Measurements from ENCODE around the gene OGDH.
A peak's percentile ranks its signal among the peaks of the same experiment; 100 is the strongest.

Gene OGDH

DNA sequence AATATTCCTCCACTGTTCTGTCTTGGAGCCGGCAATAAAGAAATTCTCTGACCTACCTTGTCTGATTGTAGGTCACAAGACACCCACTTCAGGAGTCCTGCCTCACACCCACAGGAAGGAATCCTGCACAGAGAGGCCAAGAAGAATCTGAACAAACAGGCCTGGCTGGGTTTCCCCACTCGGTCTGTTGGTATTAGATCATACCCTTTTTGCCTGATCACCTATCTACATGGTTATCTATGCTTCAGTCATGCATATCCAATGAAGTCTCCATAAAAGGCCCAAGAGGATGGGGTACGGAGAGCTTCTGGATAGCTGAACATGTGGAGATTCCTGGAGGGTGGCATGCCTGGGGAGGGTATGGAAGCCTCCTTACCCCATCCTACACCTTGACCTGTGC, 12.3 kb downstream of the OGDH start:
- DNase-seq = peak; percentile 54

DNA sequence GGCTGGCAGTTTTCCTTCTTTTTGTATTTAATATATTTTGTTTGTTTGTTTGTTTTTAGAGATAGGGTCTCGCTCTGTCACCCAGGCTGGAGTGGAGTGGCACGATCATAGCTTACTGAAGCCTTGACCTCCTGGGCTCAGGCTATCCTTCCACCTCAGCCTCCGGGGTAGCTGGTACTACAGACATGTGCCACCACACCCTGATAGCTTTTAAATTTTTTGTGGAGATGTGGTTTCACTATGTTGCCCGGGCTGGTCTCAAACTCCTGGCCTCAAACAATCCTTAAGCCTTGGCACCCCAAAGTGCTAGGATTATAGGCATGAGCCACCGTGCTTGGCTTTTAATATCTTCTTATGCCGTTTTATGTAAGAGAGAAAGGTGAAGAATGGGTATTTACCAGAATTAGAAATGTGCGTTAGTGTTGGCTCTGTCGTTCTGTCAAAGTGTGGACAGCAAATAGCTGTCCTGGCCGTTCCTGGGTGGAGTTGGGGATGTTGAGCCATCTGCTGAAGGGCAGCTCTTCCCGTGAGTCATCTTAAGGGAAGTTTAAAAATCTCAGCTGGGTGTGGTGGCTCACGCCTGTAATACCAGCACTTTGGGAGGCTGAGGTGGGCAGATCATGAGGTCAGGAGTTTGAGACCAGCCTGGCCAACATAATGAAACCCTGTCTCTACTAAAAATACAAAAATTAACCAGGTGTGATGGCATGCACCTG, 14.8 kb downstream of the OGDH start:
- DNase-seq = no peak

DNA sequence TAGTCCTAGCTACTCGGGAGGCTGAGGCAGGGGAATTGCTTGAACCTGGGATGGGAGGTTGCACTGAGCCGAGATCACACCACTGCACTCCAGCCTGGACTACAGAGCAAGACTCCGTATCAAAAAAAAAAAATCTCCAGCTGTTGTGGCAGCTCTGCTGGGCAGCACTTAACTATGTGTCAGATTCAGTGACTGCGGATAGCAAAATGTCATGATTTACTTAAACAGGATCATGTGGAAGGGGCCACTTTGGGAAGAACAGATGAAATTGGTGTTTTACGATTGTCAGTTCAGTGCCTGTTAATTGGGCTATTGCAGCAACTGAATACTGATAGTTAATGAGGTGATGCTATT, 15.3 kb downstream of the OGDH start:
- no peak for DNase-seq

DNA sequence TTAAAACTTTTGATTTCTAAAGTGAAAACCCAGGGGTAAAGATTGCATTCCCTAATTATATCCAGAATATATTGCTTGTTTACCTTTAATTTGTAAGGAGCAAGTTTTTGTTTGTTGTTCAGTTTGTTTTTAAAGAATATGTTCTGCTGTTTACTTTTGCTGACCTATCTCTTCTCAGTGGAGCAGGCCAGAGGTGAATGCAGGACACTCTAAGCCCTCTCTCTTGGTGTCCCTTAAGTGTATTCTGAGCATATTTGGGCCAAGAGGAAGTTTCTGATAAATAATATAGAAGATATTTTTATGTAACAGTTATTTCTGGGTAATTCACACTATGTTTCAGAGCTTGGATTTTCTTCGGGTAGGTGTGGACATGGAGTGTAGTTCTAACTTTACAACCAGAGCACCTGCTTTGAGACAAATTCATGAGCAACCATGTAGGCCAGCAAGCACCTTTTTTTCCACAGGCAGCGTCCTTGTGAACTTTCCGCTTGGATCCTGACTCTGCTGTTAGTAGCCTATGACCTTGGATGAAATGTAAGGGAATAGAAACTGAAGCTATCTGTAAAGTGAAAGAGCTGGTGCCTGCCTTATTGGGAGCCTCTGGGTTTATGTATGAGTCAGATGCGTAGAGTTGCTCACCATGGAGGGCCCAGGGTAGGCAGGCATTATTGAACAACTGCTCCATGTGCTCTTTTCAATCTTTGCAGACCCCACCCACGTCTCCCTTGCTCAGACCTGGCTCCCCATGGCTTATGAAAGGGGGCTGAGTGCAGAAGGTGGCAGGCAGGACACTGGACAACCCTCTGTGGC, 16.1 kb downstream of the OGDH start:
- DNase-seq = no peak

DNA sequence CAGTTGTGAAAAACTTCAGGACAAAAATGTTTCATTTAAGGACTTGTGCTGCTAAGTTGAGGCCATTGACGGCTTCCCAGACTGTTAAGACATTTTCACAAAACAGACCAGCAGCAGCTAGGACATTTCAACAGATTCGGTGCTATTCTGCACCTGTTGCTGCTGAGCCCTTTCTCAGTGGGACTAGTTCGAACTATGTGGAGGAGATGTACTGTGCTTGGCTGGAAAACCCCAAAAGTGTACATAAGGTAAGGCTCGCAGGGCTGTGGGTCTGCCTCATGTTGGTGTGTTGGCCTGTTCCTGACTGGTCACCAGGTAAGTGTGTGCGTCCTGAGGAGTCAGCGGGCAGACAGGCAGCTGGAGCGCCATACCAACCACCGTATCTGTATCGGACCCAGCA, 17.9 kb downstream of the OGDH start:
- no peak for DNase-seq

DNA sequence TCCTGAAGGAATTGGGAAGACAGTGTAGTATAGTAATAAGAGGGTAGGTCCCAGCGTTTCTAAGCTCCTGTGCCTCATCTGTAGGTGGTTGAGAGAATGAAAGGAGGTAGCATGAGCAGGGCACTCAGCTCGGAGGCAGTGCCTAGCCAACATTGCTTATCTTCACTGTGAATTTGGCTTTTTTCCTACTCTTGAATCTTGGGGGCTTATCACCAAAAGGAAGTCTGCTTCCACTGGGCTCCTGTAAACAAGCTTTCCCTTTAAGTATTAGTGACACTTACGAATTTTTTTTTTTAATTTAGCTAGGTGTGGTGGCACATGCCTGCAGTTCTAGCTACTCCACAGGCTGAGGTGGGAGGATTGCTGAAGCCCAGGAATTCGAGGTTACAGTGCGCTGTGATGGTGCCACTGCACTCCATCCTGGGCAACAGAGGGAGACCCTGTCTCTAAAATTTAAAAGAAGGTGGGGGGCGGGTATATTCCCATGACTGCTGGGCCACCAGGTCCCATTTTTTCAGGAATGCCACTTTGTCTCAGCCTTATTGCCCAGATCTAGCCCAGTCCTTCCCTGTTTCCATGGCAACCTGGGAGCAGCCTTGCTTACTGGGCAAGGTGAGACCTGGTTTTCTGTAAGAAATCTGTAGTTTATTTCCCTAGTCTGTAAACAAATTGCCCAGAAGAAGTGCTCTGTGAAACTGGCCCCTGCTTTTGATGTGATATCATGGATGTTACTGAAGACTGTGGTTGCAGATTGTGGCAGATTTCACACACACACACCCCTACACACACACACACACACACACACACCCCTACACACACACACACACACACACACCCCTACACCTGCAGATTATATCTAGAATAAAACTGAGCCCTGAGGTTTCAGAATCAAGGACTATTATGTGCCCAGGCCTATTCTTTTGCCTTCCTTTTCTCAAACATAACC, 19.4 kb downstream of the OGDH start:
- DNase-seq = no peak

DNA sequence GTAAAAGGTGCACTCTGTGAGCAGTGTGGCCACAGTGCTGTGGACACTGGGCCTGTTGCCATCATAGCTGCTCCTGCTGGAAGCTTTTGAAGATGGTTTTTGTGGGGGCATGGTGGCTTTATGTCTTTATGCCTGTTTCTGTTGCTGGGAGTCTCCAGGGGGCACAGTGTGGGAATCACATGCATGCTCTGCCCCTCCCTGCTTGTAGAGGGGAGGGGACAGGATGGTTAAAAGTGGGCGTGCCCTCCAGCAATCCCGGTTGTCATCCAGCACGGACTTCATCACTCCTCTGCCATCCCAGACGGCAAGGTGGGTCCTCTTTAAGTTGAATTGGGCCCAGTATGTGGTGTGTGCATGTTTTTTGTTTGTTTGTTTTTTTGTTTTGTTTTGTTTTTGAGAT, 20.2 kb downstream of the OGDH start:
- no peak for DNase-seq

DNA sequence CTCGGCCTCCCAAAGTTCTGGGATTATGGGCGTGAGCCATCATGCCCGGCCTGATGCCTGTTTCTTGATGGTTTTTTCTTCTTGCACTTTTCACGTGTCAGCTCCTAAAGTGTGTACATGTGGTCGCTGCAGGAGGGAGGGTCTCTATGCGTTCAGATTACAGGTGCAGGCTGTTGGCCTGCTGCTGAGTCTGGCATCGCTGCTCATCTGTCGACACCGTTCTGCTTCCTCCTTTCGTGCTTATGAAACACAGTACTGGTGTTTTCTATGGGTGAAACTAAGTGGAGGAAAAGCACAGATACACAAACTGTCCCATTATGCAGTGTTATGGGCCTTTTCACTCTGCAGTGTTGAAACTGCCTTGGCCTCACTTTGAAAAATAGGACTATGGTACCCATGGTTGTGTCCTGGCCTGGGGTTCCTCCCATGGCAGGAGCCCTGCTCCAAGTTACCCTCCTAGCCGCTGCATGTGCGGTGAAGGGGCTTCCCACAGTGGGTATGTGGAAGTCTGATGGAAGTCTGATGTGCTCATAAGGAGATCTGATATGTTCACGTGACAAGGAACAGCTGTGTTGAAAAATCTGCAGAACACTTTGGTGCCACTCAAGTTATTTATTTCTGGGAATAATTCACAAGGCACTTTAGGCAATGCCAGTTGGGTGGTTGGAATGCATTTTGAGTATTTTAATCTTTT, 23.5 kb downstream of the OGDH start:
- DNase-seq = no peak

DNA sequence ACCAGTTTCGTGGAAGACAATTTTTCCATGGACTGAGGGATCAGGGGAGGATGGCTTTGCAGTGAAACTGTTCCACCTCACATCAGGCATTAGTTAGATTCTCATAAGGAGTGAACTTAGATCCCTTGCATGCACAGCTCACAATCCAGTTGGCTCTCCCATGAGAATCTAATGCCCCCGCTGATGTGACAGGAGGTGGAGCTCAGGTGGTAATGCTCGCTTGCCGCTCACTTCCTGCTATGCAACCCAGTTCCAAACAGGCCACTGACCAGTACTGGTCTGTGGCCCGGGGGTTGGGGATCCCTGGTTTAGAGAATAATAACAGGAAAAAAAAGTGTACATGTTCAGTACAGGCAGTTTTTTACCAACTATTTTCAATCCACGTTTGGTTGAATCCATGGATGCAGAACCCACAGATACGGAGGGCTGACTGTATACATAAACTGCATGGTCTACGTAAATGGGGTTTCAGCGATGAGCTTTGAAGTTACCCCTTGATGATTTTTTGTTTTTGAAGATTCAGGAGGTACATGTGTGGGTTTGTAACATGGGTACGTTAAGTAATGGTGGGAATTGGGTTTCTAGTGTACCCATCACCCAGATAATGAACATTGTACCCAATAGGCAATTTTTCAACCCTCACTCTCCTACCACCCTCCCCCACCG, 24.5 kb downstream of the OGDH start:
- no peak for DNase-seq

DNA sequence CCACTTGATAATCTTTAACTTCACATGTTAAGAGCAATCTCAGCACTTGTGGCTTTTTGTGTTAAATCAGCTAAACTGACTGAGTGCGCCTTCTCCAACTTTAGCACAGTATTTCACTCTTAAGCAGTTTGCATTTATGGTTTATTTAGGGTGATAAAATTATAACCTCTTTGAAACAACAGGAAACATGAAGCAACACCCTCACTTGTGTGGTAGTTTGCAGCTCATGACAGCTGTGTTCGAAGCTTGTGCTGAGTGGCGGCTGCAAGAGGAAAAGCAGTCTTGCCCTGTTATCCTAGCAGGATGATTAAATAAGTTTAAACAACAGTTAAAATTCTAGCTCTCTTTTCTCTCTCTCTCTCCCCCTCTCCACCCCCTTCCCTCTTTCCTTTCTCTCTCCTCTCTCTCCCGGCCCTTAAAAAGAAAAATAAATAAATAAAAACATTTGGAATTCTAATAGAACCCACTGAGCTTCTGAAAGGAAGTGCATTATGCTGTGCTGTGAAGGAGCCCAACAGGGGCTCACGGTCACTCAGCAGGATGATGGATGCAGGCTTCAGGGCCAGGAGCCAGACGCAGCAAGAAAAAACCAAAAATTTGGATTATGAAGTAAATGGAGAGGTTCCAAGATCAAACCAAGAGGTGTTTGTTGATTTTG, 25.2 kb downstream of the OGDH start:
- DNase-seq = no peak

DNA sequence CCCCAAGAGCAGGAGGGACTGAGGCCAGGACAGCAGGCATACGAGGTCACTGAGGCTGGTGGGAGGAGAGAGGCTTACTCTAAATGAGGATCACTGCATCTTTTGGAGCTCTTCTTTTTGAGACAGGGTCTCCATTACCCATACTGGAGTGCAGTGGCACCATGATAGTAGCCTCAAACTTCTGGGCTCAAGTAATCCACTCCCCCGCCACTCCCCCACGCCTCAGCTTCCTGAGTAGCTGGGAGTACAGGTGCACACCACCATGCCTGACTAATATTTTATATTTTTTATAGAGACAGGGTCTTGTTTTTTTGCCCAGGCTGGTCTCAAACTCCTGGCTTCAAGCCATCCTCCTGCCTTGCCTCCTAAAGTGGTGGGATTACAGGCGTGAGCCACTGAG, 25.8 kb downstream of the OGDH start:
- no peak for DNase-seq

DNA sequence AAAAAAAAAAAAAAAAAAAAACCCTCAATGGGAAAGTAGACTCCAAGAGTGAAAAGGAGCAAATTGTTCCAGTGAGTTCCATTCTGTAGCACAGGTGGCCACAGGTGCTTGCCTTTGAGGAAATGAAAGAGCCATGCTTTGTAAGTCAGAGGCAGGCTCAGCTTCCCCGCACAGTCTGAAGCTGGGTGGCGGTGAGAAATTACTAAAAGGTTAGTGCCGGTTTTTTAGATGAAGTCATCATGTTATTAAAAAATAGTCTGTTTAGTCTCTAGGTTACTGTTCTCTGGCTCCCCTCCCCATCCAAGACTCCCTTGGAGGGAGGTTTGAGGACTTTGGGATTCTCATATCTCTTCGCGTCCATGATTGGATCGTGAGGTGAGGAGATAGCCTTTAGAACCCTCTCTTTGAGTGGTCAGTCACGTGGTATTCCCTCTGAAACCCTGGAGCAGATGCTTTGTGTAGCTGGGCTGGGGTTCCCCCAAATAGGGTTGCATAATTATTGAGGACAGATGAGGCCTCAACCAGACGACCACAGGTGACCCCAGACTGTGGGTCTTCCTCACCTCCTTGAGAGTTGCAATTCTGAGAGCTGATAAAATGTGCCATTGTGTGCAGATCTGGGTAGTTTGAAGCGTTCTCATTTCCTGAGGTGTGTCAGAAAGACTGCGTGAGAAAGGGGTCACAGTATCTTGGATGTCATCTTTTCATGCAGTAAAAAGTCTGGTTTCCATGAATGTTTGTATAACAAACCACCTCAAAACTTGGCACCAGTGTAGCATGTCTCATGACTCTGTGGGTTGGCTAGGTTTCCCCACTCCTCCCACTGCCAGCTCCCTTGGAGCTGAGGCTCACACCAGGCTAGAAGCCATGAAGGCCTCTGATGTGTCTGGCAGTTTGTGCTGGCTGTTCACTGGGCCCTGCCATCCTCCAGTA, 27.1 kb downstream of the OGDH start:
- no peak for DNase-seq

DNA sequence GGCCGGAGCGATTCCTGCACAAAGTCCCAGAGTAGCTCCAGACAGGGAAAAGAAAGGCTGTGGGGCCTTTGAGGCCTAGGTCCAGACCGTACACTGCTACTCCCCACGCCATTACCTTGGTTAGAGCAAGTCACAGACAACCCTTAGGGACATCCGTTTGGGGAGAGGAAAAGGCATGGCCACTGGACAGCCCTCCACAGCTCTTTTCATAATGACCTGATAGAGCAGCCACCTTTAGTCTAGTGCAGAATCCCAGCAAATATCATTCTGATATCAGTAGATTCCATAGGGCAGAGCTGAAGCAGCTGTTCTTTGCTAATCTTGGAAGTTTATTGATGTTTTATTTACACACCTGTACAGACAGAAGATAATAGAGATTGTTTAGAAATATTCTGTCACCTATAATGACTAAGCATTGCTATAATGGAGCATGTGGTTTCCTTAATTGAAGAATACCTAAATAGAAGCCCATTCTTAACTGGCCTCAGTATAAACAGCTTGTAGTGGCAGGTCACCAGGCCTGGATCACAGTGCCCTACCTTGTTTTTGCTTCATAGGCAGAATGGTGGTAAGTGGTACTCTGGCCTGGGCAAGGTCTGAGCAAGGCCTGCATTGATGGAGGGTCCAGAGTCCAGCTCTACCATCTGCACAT, 27.9 kb downstream of the OGDH start:
- DNase-seq = no peak

DNA sequence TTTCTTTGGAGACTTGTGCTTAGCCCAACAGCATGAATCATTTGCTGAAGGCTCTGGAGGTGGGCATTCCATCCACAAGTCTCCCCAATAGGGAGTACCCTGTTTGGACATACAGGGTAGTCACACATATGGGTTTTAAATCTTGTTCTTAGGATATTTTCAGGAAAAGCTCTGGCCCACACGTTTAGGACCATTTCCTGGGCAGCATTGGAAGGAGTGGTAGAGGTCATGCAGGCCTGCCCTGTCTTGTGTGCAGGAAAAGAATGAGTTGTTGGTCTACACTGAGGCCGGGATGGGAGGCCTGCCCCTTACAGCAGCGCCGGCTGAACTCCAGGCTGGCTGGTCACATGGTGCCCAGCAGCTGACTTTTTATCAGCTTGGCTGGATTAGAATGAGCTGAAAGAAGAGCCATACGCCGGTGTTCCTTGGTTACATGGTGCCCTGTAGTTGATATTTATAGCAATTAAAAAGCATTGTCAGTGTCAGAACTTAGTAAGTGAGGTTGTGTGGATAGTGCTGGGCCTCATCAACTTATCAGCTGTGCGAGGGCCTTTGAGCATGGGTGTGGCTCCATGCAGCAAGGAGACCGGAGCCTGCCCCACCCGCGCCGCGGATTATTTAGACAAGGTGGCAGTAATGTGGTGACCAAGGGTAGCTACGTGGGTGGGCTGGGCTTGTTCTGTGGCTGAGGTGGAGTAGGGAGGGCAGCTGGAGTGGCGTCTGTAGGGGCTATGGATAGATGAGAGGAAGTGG, 28.6 kb downstream of the OGDH start:
- no peak for DNase-seq

DNA sequence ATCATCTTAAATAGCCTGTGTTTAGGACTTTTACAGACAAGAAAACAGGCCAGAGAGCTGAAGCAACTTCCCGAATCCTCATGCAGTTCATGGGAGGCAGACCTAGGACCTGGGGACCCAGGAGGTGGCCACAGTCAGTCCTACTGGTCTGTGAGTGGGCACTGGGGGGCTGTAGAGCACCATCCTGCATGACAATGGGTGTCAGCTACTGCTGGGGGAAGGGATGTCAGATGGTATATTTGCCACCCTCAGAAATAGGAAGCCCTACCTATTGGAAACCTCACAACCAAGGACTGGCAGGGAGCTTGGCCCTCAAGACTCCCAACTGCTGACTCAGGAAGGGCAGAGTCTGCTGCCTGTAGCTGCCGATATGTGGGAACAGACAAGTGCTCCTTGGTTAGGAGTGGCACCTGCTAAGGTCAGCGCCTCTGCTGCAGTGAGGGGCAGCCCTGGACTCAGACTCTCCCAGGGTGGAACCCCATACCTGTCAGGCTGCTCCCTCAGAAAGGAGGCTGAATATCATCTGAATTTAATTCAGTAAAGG, 29.7 kb downstream of the OGDH start:
- DNase-seq = no peak

DNA sequence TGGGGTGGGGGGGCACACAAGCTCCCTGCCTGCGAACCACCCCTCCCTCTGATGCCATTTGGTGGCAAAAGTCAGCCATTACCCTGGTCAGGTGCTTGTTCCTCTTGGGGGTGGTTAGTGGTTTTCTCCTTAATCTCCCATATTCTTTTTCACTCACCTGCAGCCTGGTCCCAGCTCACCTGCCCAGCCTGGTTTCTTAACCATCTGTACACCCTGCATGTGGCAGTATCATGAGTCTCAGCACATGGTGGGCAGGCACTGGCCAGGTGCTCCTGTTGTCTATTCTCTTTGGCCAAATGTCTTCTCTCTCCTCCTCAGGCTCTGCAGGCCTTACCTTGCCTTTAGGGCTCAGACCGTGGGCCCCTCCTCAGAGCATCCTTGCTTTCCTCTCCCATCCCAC, 30.5 kb downstream of the OGDH start:
- DNase-seq = no peak

DNA sequence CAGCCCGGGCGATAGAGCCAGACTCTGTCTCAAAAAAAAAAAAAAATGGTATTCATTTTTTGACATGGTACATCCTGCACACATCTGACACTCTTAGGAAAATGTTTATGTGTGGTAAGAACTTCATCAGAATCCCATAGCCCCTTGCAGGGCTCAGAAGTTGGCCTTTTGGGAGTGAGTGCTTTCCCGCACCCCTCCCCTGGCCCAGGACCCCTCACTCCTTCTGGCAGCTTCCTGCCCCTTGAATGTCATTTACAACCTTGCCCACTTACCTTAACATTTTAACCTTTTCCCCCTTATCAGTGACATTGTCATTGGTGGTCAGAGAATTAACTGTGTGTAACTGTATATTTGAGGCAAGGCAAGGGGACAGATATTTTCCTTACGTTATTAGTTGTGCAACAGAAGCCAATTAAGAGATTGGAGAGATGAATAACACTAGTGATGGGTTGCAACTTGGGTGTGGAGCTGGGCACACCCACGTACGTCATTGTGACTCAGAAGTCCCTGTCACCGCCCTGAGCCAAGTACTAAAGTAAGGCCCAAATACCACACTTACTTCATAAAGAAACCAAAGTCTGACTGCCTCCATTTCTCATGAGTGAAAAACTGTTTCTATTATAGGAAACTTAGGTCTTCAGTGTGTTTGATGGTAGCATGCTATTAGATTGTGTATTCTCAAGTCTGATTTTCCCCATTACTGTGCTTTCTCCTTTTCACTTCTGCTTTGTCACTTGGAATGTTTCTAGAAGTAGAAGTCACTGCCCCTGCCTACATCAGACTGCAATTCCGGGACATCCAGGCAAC, 31.6 kb downstream of the OGDH start:
- no peak for DNase-seq

Measured in NCI-H510A treated with DMSO at 0.1 percent for 48 hours (cell line).